HepG2 (cell line): Measurements from ENCODE around the gene GALNTL6. TPM values are rescaled to one million over a fixed set of nuclear protein-coding genes. Genes with fewer than 3 reads are reported as not detected.

Experiments
- ATAC-seq: fragments of 200-7000 bp; cut with Tn5 transposase; 3 replicates; pipeline ENCODE4 v1.9.1; 2020; ENCODE audit warnings: mild to moderate bottlenecking, moderate library complexity
- BruUV-seq: library from RNA; stranded (reverse); fragments of 400-500 nt; replicated peaks from 2 replicates; lab custom pipeline; 2021; lab: Mats Ljungman, UMichigan
- CTCF ChIA-PET: fragments of 300-600 bp; formaldehyde crosslinking; extraction: SDS; loops from one replicate; lab custom pipeline; 2021; ENCODE audit warnings: low total read pairs, inconsistent platforms, low intra/inter-chr PET ratio; lab: Yijun Ruan, JAX
- POLR2A ChIA-PET: fragments of 350-600 bp; sonication (Branson Sonifier 250); formaldehyde crosslinking; loops from one replicate; lab custom pipeline; 2020; ENCODE audit warnings: antibody characterized with exemption, inconsistent platforms; lab: Yijun Ruan, JAX
- DNase-seq: peaks from one replicate; pipeline ENCODE4 v3.0.0-alpha.2; 2015; ENCODE audit warnings: low spot score
- FAIRE-seq: peaks from 3 replicates; lab custom pipeline; 2011; peaks lifted over from hg19 to GRCh38; lab: Jason Lieb, UNC
- H2AFZ ChIP-seq: one replicate; pipeline ENCODE4 v1.6.1; 2011; ENCODE audit warnings: low read length, inconsistent platforms
- H3K27ac ChIP-seq: fragments of 300-600 bp; 3 replicates; pipeline ENCODE4 v1.8.0; 2011; ENCODE audit warnings: mixed run types, mild to moderate bottlenecking, mixed read lengths, low read length, inconsistent platforms; ENCODE audit not compliant: insufficient read depth; ENCODE audit errors: extremely low read length
- H3K27me3 ChIP-seq, 2 experiments: fragments of 200-600 bp in 1 of 2; 2 replicates in 1 of 2; 3 replicates in 1 of 2; pipeline versions ENCODE4 v1.6.0 to v1.8.0; 2011; ENCODE audit warnings: low read length in 2 of 2, mild to moderate bottlenecking in 2 of 2, moderate library complexity in 2 of 2, inconsistent platforms in 1 of 2; ENCODE audit not compliant: insufficient read depth in 2 of 2, control insufficient read depth in 1 of 2
- H3K36me3 ChIP-seq, 2 experiments: fragments of 200-600 bp in 1 of 2; replicated peaks in 1 of 2; 2 replicates in 1 of 2; 3 replicates in 1 of 2; pipeline versions ENCODE4 v1.5.1 to v1.8.0; 2011; ENCODE audit warnings: low read length in 2 of 2, inconsistent platforms in 1 of 2; ENCODE audit not compliant: insufficient read depth in 2 of 2, control insufficient read depth in 1 of 2
- H3K4me1 ChIP-seq: 2 replicates; pipeline ENCODE4 v1.5.1; 2012; ENCODE audit warnings: low read length, inconsistent platforms; ENCODE audit not compliant: insufficient read depth
- H3K4me2 ChIP-seq: 2 replicates; pipeline ENCODE4 v1.6.0; 2011; ENCODE audit warnings: low read depth, low read length, inconsistent platforms
- H3K4me3 ChIP-seq, 3 experiments: fragments of 200-600 bp in 1 of 3; sonication (generic), shearing (Covaris generic) in 1 of 3; replicated peaks in 1 of 3; 2 replicates each; pipeline ENCODE4 v1.5.1; 2011 to 2016; ENCODE audit warnings: low read length in 3 of 3, inconsistent platforms in 2 of 3, low read depth in 2 of 3, mild to moderate bottlenecking in 2 of 3, control low read depth in 1 of 3, mixed read lengths in 1 of 3; ENCODE audit not compliant: insufficient read depth in 1 of 3
- H3K79me2 ChIP-seq: one replicate; pipeline ENCODE4 v1.6.1; 2011; ENCODE audit warnings: low read length, inconsistent platforms; ENCODE audit not compliant: insufficient read depth
- H3K9ac ChIP-seq: 2 replicates; pipeline ENCODE4 v1.6.0; 2011; ENCODE audit warnings: mild to moderate bottlenecking, low read depth, low read length, inconsistent platforms; ENCODE audit not compliant: insufficient read depth
- H3K9me3 ChIP-seq: 2 replicates; pipeline ENCODE4 v1.5.1; 2012; ENCODE audit warnings: mild to moderate bottlenecking, low read length
- H4K20me1 ChIP-seq: 2 replicates; pipeline ENCODE4 v1.6.0; 2011; ENCODE audit warnings: inconsistent platforms, mild to moderate bottlenecking, low read length, moderate library complexity; ENCODE audit not compliant: insufficient read depth
- CTCF ChIP-seq: sonication (generic); formaldehyde crosslinking; IDR thresholded peaks from 2 replicates; pipeline ENCODE4 v1.5.0; 2020; ENCODE audit warnings: mild to moderate bottlenecking, missing genetic modification reagents, moderate library complexity
- HOXA7 ChIP-seq: sonication (generic); formaldehyde crosslinking; IDR thresholded peaks from 2 replicates; pipeline ENCODE4 v1.8.1; 2022; ENCODE audit warnings: mild to moderate bottlenecking, missing genetic modification reagents, moderate library complexity
- NFIC ChIP-seq: IDR thresholded peaks from 2 replicates; pipeline ENCODE4 v1.6.1; 2012; ENCODE audit warnings: mild to moderate bottlenecking, low read length, inconsistent platforms
- RAD21 ChIP-seq: fragments of 450-650 bp; formaldehyde crosslinking; IDR thresholded peaks from 2 replicates; pipeline ENCODE4 v1.5.0; 2020; ENCODE audit warnings: mild to moderate bottlenecking
- SMC3 ChIP-seq: IDR thresholded peaks from 2 replicates; pipeline ENCODE4 v1.6.1; 2011; ENCODE audit warnings: low read length, improper control_type of control experiment
- SRF ChIP-seq: IDR thresholded peaks from 2 replicates; pipeline ENCODE4 v1.6.1; 2011; ENCODE audit warnings: mild to moderate bottlenecking, low read depth, low read length, moderate library complexity
- STAG1 ChIP-seq: sonication (generic); formaldehyde crosslinking; IDR thresholded peaks from 2 replicates; pipeline ENCODE4 v1.4.0; 2020; ENCODE audit warnings: missing genetic modification reagents
- ZNF546 ChIP-seq: sonication (generic); formaldehyde crosslinking; conservative IDR thresholded peaks from 2 replicates; pipeline ENCODE4 v1.8.1; 2023; ENCODE audit warnings: mild to moderate bottlenecking, missing genetic modification reagents
- WGBS: methylation state at CpG from one replicate; pipeline ENCODE4 v1.1.6; 2017; ENCODE audit warnings: low lambda C conversion rate; 5-methylcytosine and 5-hydroxymethylcytosine counted together
- in situ Hi-C: cut with HindIII; loops from 2 replicates; pipeline ENCODE4 v1.10.0; 2017; ENCODE audit warnings: low pct_unique_long_range_greater_than_20kb; ENCODE audit not compliant: extremely low pct_ligation_motif_present
- intact Hi-C: fragments of 100-400 bp; cut with micrococcal nuclease; formaldehyde crosslinking; loops from one replicate; pipeline ENCODE4 v1.10.0; 2022; ENCODE audit not compliant: unreplicated experiment
- polyA plus RNA-seq, 8 experiments: library from polyadenylated mRNA; depleted of rRNA in 3 of 8; stranded (reverse) in 7 of 8; unstranded in 1 of 8; fragments of >200 nt; fragmentation: Illumina TruSeq in 4 of 8; extraction: Trizol in 4 of 8; gene quantifications; 2 replicates each; pipeline versions ENCODE4 v1.2.1 to v1.2.3, GENCODE V29; 2011 to 2016; ENCODE audit warnings: low read depth in 4 of 8, missing spikeins in 1 of 8, mixed read lengths in 1 of 8; ENCODE audit not compliant: insufficient read depth in 1 of 8
- total RNA-seq, 5 experiments: library from RNA; depleted of rRNA; stranded (reverse); fragments of >200 nt; fragmentation: Illumina TruSeq; extraction: Trizol; gene quantifications; 2 replicates each; pipeline ENCODE4 v1.2.3, GENCODE V29; 2016; ENCODE audit warnings: low read depth in 1 of 5
- TF ChIP-seq, protein P1 (sequence below): sonication (generic); formaldehyde crosslinking; IDR thresholded peaks from 2 replicates; pipeline ENCODE4 v1.5.0; 2020; ENCODE audit warnings: mild to moderate bottlenecking, missing genetic modification reagents

The GALNTL6 gene
- total and polyA plus RNA-seq, 2 of the 13 experiments (the other 11 are each of a cell fraction or from before 2014, with no cell fraction given), result not detected

DNA sequence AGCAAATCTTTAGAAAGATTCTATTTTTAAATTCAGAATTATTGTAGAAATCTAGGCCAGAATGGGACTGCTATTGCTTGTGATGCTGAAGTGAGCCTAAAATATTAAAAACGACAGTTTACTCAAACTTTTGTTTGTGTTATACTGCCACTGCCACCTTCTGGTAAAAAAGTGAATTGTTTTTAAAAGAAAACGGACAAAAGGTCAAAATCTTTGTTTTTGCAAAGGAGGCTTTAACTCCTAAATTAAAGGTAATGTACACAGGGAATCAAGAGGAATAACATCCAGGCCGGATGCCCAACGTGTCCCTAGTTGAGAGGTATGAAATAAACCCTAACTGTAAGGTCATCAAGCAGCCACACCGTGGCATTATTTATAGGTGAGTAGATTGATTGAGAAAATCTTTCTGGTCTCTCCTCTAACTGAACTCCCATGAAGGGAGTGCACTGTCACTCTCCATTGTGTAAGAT, 1017.1 kb downstream of the GALNTL6 start:
- no peak overlapping the region for H3K4me2 ChIP-seq
- in situ Hi-C loops, result no loop called here
- TF ChIP-seq HOXA7 (no peak), STAG1 (CRISPR knock-in tag) (peak; percentile 52), CTCF (CRISPR knock-in tag) (peak; percentile 41), ZNF546 (CRISPR knock-in tag) (no peak), NFIC (no peak), RAD21 (CRISPR knock-in tag) (0 out of 2 replicates have a peak, but pooled peaks have one; percentile 17), SRF (no peak), SMC3 (peak; percentile 51)
- TF ChIP-seq, protein P1, sequence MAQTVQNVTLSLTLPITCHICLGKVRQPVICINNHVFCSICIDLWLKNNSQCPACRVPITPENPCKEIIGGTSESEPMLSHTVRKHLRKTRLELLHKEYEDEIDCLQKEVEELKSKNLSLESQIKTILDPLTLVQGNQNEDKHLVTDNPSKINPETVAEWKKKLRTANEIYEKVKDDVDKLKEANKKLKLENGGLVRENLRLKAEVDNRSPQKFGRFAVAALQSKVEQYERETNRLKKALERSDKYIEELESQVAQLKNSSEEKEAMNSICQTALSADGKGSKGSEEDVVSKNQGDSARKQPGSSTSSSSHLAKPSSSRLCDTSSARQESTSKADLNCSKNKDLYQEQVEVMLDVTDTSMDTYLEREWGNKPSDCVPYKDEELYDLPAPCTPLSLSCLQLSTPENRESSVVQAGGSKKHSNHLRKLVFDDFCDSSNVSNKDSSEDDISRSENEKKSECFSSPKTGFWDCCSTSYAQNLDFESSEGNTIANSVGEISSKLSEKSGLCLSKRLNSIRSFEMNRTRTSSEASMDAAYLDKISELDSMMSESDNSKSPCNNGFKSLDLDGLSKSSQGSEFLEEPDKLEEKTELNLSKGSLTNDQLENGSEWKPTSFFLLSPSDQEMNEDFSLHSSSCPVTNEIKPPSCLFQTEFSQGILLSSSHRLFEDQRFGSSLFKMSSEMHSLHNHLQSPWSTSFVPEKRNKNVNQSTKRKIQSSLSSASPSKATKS (CRISPR knock-in tag), result no peak
- TF ChIP-seq, all 625 proteins: peak for 4
- ATAC-seq (no peak), DNase-seq (peak; percentile 2), FAIRE-seq (peak; percentile 26)
- Histone ChIP-seq H3K36me3 (no peaks in the 10 kb centered on the region), H3K4me1 (no peaks in the 10 kb centered on the region), H4K20me1 (no peaks in the 10 kb centered on the region), H3K9me3 (no peaks in the 10 kb centered on the region), H3K4me3 (no peak overlapping the region), H2AFZ (no peak overlapping the region), H3K27ac (no peak overlapping the region), H3K9ac (no peak overlapping the region), H3K79me2 (no peaks in the 10 kb centered on the region), H3K27me3 (no peaks in the 10 kb centered on the region)
- BruUV-seq, result no TSS peak
- intact Hi-C loops, result no loop called here
- ChIA-PET CTCF (no interaction called here), POLR2A (no interaction called here)
- 1% methylated on average over 5 of the region's 5 CpGs for WGBS
